ENCODE data around the gene DCK.

DCK gene

DNA sequence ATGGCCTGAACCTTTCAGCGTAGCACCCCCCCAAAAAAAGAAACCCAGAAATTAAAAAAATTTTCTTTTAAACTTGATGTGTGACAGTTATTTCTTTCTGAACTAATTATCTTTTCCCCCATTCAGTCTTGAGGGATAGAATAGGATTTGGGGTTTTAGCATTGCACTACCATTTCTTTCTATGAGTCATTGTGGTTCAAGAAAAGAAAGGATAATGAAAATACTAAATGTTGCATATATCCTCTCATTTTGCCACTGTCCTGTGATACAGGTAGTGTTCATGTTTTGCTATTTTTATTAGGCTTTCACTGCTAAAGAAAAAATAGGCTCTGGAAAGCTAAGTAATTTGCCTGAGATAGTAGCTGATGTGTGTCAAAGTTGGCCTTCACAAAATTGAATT lies 39.4 kb upstream of the DCK start:
- TF ChIP-seq, protein P1, sequence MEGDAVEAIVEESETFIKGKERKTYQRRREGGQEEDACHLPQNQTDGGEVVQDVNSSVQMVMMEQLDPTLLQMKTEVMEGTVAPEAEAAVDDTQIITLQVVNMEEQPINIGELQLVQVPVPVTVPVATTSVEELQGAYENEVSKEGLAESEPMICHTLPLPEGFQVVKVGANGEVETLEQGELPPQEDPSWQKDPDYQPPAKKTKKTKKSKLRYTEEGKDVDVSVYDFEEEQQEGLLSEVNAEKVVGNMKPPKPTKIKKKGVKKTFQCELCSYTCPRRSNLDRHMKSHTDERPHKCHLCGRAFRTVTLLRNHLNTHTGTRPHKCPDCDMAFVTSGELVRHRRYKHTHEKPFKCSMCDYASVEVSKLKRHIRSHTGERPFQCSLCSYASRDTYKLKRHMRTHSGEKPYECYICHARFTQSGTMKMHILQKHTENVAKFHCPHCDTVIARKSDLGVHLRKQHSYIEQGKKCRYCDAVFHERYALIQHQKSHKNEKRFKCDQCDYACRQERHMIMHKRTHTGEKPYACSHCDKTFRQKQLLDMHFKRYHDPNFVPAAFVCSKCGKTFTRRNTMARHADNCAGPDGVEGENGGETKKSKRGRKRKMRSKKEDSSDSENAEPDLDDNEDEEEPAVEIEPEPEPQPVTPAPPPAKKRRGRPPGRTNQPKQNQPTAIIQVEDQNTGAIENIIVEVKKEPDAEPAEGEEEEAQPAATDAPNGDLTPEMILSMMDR (IDR thresholded peaks at IDR 0.05; ENCODE audit: low read depth, low read length) = no peak
- no peaks in the 10 kb centered on the region for H3K9me3 ChIP-seq
- H3K4me3 ChIP-seq (ENCODE audit: low read depth, low read length) = no peak overlapping the region
- DNase-seq = no peak
- no peaks in the 10 kb centered on the region for H3K27me3 ChIP-seq
- peaks cover 1% of the 10 kb centered on the region for H3K36me3 ChIP-seq
- no peaks in the 10 kb centered on the region for H3K4me1 ChIP-seq

DNA sequence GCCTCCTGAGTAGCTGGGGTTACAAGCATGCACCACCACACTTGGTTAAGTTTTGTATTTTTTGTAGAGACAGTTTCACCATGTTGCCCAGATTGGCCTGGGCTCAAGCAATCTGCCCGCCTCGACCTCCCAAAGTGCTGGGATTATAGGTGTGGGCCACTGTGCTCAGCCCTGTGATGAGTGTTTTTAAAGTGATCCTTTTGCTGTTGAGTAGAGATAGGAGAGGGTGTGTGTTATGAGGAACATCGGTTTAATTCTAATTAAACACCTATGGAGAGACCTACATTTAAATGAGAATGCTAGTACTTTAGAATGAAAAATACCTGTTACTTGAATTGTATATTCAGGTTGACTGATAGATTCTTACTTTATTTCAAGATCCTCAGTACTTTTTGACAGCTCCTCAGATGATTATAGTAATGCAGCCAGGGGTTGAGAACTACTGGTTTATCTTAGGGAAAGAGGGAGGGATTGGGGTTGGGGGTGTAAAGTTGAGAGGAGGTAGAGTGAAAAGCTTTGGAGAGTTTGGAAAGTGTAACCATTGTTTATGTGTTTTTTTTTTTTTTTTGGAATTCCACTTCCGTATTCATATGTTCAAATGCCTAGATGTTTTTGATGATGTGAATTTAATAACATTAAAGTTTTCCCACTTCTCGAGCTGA lies 36.8 kb upstream of the DCK start:
- H3K27me3 ChIP-seq = no peaks in the 10 kb centered on the region
- no peak overlapping the region for H3K4me3 ChIP-seq (ENCODE audit: low read depth, low read length)
- H3K9me3 ChIP-seq = no peaks in the 10 kb centered on the region
- peaks cover 11% of the 10 kb centered on the region for H3K36me3 ChIP-seq
- DNase-seq = no peak
- TF ChIP-seq, protein P1 (IDR thresholded peaks at IDR 0.05; ENCODE audit: low read depth, low read length) = no peak
- H3K4me1 ChIP-seq = no peaks in the 10 kb centered on the region

DNA sequence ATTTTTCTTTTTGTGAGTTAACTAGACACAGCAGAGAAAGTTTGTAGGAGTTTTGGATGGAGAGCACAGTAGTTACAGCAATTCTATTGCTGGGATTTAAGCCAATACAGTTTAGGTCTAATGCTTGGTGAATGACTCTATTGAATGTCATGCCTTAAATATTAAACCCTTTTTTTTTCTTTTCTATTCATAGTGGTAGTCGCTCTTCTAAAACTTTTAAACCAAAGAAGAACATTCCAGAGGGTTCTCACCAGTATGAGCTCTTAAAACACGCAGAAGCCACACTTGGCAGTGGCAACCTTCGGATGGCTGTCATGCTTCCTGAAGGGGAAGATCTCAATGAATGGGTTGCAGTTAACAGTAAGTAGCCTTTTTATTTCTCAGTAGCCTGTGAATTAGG lies 34.8 kb upstream of the DCK start:
- peaks cover 11% of the 10 kb centered on the region for H3K36me3 ChIP-seq
- no peaks in the 10 kb centered on the region for H3K9me3 ChIP-seq
- no peak for DNase-seq
- no peak overlapping the region for H3K4me3 ChIP-seq (ENCODE audit: low read depth, low read length)
- TF ChIP-seq, protein P1 (IDR thresholded peaks at IDR 0.05; ENCODE audit: low read depth, low read length) = no peak
- no peaks in the 10 kb centered on the region for H3K4me1 ChIP-seq
- no peaks in the 10 kb centered on the region for H3K27me3 ChIP-seq

DNA sequence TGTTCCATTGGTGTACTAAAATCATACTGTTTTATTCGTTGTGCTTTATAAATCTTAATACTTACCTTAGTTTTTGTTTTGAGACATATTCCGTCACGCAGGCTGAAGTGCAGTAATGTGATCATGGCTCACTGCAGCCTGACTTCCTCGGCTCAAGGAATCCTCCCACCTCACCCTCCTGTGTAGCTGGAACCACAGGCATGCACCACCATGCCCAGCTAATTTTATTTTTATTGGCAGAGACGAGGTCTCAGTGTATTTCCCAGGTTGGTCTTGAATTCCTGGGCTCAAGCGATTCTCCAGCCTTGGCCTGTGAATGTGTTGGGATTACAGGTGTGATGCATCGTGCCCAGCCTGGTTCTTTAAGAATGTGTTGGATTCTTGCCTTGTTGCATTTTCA lies 24.4 kb upstream of the DCK start:
- TF ChIP-seq, protein P1 (IDR thresholded peaks at IDR 0.05; ENCODE audit: low read depth, low read length) = no peak
- no peaks in the 10 kb centered on the region for H3K4me1 ChIP-seq
- H3K36me3 ChIP-seq = no peaks in the 10 kb centered on the region
- H3K9me3 ChIP-seq = no peaks in the 10 kb centered on the region
- no peak for DNase-seq
- no peaks in the 10 kb centered on the region for H3K27me3 ChIP-seq
- H3K4me3 ChIP-seq (ENCODE audit: low read depth, low read length) = no peak overlapping the region

DNA sequence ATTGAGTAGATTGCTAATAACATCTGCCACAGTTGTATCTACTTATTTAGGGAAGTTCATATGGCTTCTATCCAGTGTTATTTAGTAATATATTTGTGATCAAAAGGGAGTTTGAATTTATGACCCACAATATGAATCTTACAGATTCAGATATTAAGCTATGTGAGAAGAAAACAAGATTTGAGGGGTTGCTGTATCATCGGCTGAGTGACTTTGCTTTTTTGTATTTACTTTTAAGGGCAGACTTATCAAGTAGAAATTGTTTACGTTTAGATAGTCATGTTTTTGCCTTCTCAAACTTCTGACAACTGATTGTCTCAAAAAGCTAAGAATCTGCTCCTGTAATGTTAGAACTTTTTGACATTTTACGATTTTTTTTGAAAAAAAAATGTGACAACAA lies 17.2 kb upstream of the DCK start:
- no peak for DNase-seq
- no peak overlapping the region for H3K4me3 ChIP-seq (ENCODE audit: low read depth, low read length)
- TF ChIP-seq, protein P1 (IDR thresholded peaks at IDR 0.05; ENCODE audit: low read depth, low read length) = no peak
- no peaks in the 10 kb centered on the region for H3K27me3 ChIP-seq
- peaks cover 12% of the 10 kb centered on the region for H3K36me3 ChIP-seq
- no peaks in the 10 kb centered on the region for H3K4me1 ChIP-seq
- H3K9me3 ChIP-seq = no peaks in the 10 kb centered on the region

DNA sequence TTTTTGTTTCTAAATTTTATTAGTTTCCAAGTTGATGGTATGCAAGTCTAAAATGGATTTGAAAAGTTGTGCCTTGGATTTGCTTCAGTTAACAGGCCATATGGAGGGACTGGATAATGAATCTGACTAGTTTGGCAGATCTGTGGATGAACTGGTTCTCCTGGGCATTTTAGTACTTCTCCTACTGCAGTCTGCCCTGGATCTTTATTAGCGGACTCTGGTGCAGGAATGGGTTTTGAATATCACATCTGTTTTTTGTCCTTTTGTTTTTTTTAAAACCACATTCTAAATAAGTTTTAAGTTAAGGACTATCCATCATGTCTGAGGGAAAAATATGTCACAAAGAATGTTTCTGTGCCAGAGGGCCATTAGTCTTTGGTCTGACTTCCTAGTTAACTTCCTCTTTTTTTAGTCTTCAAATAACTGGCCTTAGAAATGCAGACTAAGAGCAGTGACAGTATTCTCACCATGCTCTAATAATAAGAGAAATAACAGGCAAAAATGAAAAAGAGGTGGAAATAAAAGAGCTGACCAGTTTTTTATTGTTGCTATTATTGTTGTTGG lies 13.9 kb upstream of the DCK start:
- H3K4me1 ChIP-seq = no peaks in the 10 kb centered on the region
- no peaks in the 10 kb centered on the region for H3K27me3 ChIP-seq
- H3K36me3 ChIP-seq = peaks cover 12% of the 10 kb centered on the region
- TF ChIP-seq, protein P1 (IDR thresholded peaks at IDR 0.05; ENCODE audit: low read depth, low read length) = no peak
- H3K4me3 ChIP-seq (ENCODE audit: low read depth, low read length) = no peak overlapping the region
- no peak for DNase-seq
- H3K9me3 ChIP-seq = no peaks in the 10 kb centered on the region
